ENCODE data around the gene FAM228B.
"Not testable (repeated sequence)": the region's sequence is repeated elsewhere in the genome, so short reads cannot be mapped to it uniquely, and the experiment has no call there.

FAM228B gene

GRCh38 chr2:24086241-24086640 is 37.0 kb upstream of the FAM228B start:
- no peak for DNase-seq (ENCODE audit: low read depth)
- H3K4me3 ChIP-seq (ENCODE audit: low read length): no peak overlapping the region
- no peak for TF ChIP-seq CTCF (conservative IDR thresholded peaks at IDR 0.05; ENCODE audit: low read depth, low read length)

GRCh38 chr2:24087032-24087431 is 36.2 kb upstream of the FAM228B start:
- DNase-seq (ENCODE audit: low read depth): no peak
- no peak overlapping the region for H3K4me3 ChIP-seq (ENCODE audit: low read length)
- no peak for TF ChIP-seq CTCF (conservative IDR thresholded peaks at IDR 0.05; ENCODE audit: low read depth, low read length)

GRCh38 chr2:24088821-24089359 is 34.4 kb upstream of the FAM228B start:
- no peak overlapping the region for H3K4me3 ChIP-seq (ENCODE audit: low read length)
- no peak for DNase-seq (ENCODE audit: low read depth)
- TF ChIP-seq CTCF (conservative IDR thresholded peaks at IDR 0.05; ENCODE audit: low read depth, low read length): no peak

- not testable (repeated sequence) for H3K4me3 ChIP-seq (ENCODE audit: low read length); DNase-seq (ENCODE audit: low read depth)
Observed at GRCh38 chr2:24093270-24093669, 30.0 kb upstream of the FAM228B start.

GRCh38 chr2:24095171-24095677 is 28.0 kb upstream of the FAM228B start:
- DNase-seq (ENCODE audit: low read depth); H3K4me3 ChIP-seq (ENCODE audit: low read length): not testable (repeated sequence)

- not testable (repeated sequence) for H3K4me3 ChIP-seq (ENCODE audit: low read length); DNase-seq (ENCODE audit: low read depth)
Observed at GRCh38 chr2:24100732-24101131, 22.5 kb upstream of the FAM228B start.

- no peak overlapping the region for H3K4me3 ChIP-seq (ENCODE audit: low read length)
- TF ChIP-seq CTCF (conservative IDR thresholded peaks at IDR 0.05; ENCODE audit: low read depth, low read length): no peak
- DNase-seq (ENCODE audit: low read depth): no peak
Observed at GRCh38 chr2:24101992-24102391, 21.3 kb upstream of the FAM228B start.

- no peak for DNase-seq (ENCODE audit: low read depth)
- no peak overlapping the region for H3K4me3 ChIP-seq (ENCODE audit: low read length)
- no peak for TF ChIP-seq CTCF (conservative IDR thresholded peaks at IDR 0.05; ENCODE audit: low read depth, low read length)
Observed at GRCh38 chr2:24102677-24103076, 20.6 kb upstream of the FAM228B start.

GRCh38 chr2:24104110-24104650 is 19.1 kb upstream of the FAM228B start:
- no peak overlapping the region for H3K4me3 ChIP-seq (ENCODE audit: low read length)
- no peak for DNase-seq (ENCODE audit: low read depth)
- TF ChIP-seq CTCF (conservative IDR thresholded peaks at IDR 0.05; ENCODE audit: low read depth, low read length): no peak
